Peyer's patch (tissue), 4 donors: ENCODE results near the gene NECAB2. TPM values are rescaled to one million over a fixed set of nuclear protein-coding genes. Genes with fewer than 3 reads are reported as not detected.

Experiments
- DNase-seq, 3 donors: peaks; one replicate each; pipeline ENCODE4 v3.0.0-alpha.2; 2017 to 2019
- H3K27ac ChIP-seq, 4 donors: fragments of 200-600 bp; sonication (generic); one replicate each; pipeline ENCODE4 v1.5.1; 2016 to 2019
- H3K27me3 ChIP-seq, 2 donors: fragments of 200-600 bp; sonication (generic); one replicate each; pipeline ENCODE4 v1.5.1; 2019
- H3K36me3 ChIP-seq, 3 donors: fragments of 200-600 bp; sonication (generic); one replicate each; pipeline ENCODE4 v1.5.1; 2016 to 2019
- H3K4me1 ChIP-seq, 4 donors: fragments of 200-600 bp; sonication (generic); one replicate each; pipeline ENCODE4 v1.5.1; 2016 to 2019
- H3K4me3 ChIP-seq, 4 donors: fragments of 200-600 bp; sonication (generic); 1 replicate in 3 of 4; 2 replicates in 1 of 4; pipeline ENCODE4 v1.5.1; 2016 to 2019; ENCODE audit warnings: mild to moderate bottlenecking in 1 of 4
- H3K9me3 ChIP-seq, 4 donors: fragments of 200-600 bp; sonication (generic); one replicate each; pipeline ENCODE4 v1.5.1; 2016 to 2019; ENCODE audit warnings: mild to moderate bottlenecking in 1 of 4
- CTCF ChIP-seq, 6 experiments: fragments of 450-650 bp in 4 of 6; fragments of 200-600 bp in 2 of 6; sonication (generic) in 1 of 6; IDR thresholded peaks; one replicate each; pipeline ENCODE4 v1.5.1; 2017 to 2019; ENCODE audit warnings: antibody characterized with exemption in 6 of 6, mild to moderate bottlenecking in 3 of 6, moderate library complexity in 1 of 6
- POLR2A ChIP-seq, 2 donors: fragments of 450-650 bp; IDR thresholded peaks; one replicate each; pipeline ENCODE4 v1.5.1; 2017; ENCODE audit warnings: antibody characterized with exemption in 2 of 2, mild to moderate bottlenecking in 2 of 2, moderate library complexity in 2 of 2
- total RNA-seq, 4 donors: library from RNA; depleted of rRNA; stranded (reverse); fragments of >200 nt; gene quantifications; one replicate each; pipeline ENCODE4 v1.1.0, GENCODE V29; 2016

NECAB2 gene
- 1 to 10 TPM in 1 of 4 donors, not detected in 3; 1.2 TPM for total RNA-seq

GRCh38 chr16:83967838-83968305 lies at the start of gene NECAB2:
Gene NECAB2, plus strand, starts transcription at chr16:83968244. Its CDS starts 405 bp downstream, at chr16:83968649.
- peak within 1 kb of the TSS in 3 of 4 donors; percentile 30 to 46 (median 37) for H3K4me3 ChIP-seq
- H3K27me3 ChIP-seq: peaks cover 0 to 4% of the 10 kb centered on the region in 2 donors
- H3K9me3 ChIP-seq: no peaks in the 10 kb centered on the region
- no peak within 1 kb of the TSS for H3K27ac ChIP-seq
- DNase-seq: peak in 1 of 3 donors; percentile 67
- H3K36me3 ChIP-seq: peaks cover 0 to 36% (median 0%) of the 10 kb centered on the region in 3 donors
- peaks cover 0 to 8% (median 2%) of the 10 kb centered on the region in 4 donors for H3K4me1 ChIP-seq
- TF ChIP-seq POLR2A (IDR thresholded peaks at IDR 0.05) (no peak), CTCF (IDR thresholded peaks at IDR 0.05) (peak in 4 of 6 experiments; percentile 41 to 54 (median 43))

- Histone ChIP-seq H3K9me3 (no peaks in the 10 kb centered on the region), H3K4me1 (no peaks in the 10 kb centered on the region), H3K36me3 (peaks cover 0 to 39% (median 0%) of the 10 kb centered on the region in 3 donors), H3K27ac (no peak overlapping the region), H3K27me3 (no peaks in the 10 kb centered on the region), H3K4me3 (no peak overlapping the region)
- no peak for TF ChIP-seq POLR2A (IDR thresholded peaks at IDR 0.05)
- no peak for TF ChIP-seq CTCF (IDR thresholded peaks at IDR 0.05)
- no peak for DNase-seq
These were observed 47.1 kb upstream of the NECAB2 start for GRCh38 chr16:83920894-83921491.

- Histone ChIP-seq H3K36me3 (peaks cover 0 to 21% (median 0%) of the 10 kb centered on the region in 3 donors), H3K27me3 (no peaks in the 10 kb centered on the region), H3K4me1 (peaks cover 0 to 5% (median 0%) of the 10 kb centered on the region in 4 donors), H3K4me3 (no peak overlapping the region), H3K27ac (no peak overlapping the region), H3K9me3 (no peaks in the 10 kb centered on the region)
- no peak for TF ChIP-seq CTCF (IDR thresholded peaks at IDR 0.05)
- TF ChIP-seq POLR2A (IDR thresholded peaks at IDR 0.05): no peak
- no peak for DNase-seq
These were observed 44.3 kb upstream of the NECAB2 start for GRCh38 chr16:83923581-83924365.

GRCh38 chr16:83924686-83925085 lies 43.4 kb upstream of the NECAB2 start:
- no peaks in the 10 kb centered on the region for H3K27me3 ChIP-seq
- H3K27ac ChIP-seq: no peak overlapping the region
- TF ChIP-seq POLR2A (IDR thresholded peaks at IDR 0.05) (no peak), CTCF (IDR thresholded peaks at IDR 0.05) (no peak)
- peaks cover 0 to 12% (median 0%) of the 10 kb centered on the region in 3 donors for H3K36me3 ChIP-seq
- DNase-seq: no peak
- H3K4me1 ChIP-seq: peaks cover 0 to 5% (median 0%) of the 10 kb centered on the region in 4 donors
- H3K9me3 ChIP-seq: no peaks in the 10 kb centered on the region
- H3K4me3 ChIP-seq: no peak overlapping the region

- H3K27ac ChIP-seq: no peak overlapping the region
- peaks cover 0 to 5% (median 0%) of the 10 kb centered on the region in 4 donors for H3K4me1 ChIP-seq
- DNase-seq: no peak
- TF ChIP-seq CTCF (IDR thresholded peaks at IDR 0.05) (no peak), POLR2A (IDR thresholded peaks at IDR 0.05) (no peak)
- no peaks in the 10 kb centered on the region for H3K27me3 ChIP-seq
- H3K9me3 ChIP-seq: no peaks in the 10 kb centered on the region
- peaks cover 0 to 6% (median 0%) of the 10 kb centered on the region in 3 donors for H3K36me3 ChIP-seq
- H3K4me3 ChIP-seq: no peak overlapping the region
These were observed 42.7 kb upstream of the NECAB2 start for GRCh38 chr16:83925095-83925905.
